DLD1 (cell line): ENCODE data around the gene SPPL3.

Experiments
- in situ Hi-C: cut with HindIII; loops from 2 replicates; pipeline ENCODE4 v1.10.0; 2017; ENCODE audit warnings: low sequenced_read_pairs

SPPL3 gene

GRCh38 chr12:120879102-120879501, 25.1 kb downstream of the SPPL3 start:
- in situ Hi-C loops: no loop called here

DNA sequence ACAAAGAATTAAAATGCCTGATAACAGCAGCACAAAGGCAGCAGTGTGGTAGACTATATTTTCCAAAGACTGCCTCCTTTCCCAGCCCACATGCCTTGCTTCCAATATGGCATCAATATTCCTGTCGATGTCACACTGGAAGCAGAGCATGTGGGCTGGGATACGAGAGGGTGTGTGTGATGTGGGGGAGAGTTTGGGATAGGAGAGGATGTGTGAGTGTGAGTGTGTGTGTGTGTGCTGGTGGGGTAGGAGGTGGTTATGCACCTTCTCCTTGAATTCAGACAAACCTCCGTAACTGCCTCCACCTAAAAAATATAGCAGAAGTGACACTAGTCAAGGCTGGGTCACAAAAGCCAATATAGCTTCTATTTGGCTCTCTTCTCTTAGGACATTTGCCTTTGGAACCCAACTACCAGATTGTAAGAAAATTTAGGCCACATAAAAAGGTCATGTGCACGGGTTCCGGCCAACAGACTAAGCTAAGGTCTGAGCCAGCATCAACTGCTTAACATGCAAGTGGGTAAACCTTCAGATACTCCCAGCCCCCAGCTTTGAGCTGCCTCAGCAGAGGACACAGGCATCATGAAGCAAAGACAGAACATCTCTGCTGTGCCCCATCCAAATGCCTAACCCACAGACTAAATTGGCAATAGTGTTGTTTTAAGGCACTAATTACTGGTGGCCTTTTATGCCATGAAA, 29.5 kb downstream of the SPPL3 start:
- in situ Hi-C loops: no loop called here

DNA sequence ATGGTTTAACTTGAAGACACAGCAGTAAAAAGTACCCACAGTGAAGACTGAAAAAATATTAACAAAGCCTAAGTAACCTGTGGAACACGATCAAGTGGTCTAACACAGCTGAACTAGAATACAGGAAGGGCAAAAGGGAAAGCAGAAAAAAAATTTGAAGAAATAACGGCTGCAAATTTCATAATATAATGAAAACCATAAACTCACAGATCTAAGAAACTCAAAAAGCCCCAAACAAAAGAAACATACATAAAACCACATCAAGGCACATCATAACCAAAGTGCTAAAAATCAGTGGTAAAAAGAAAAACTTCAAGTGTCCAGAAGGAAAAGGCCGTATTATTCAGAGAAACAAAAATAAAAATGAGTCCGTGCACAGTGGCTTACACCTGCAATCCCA, 30.9 kb downstream of the SPPL3 start:
- in situ Hi-C loops: no loop called here

- in situ Hi-C loops: no loop called here
These were observed 31.7 kb downstream of the SPPL3 start for GRCh38 chr12:120872487-120872886.

DNA sequence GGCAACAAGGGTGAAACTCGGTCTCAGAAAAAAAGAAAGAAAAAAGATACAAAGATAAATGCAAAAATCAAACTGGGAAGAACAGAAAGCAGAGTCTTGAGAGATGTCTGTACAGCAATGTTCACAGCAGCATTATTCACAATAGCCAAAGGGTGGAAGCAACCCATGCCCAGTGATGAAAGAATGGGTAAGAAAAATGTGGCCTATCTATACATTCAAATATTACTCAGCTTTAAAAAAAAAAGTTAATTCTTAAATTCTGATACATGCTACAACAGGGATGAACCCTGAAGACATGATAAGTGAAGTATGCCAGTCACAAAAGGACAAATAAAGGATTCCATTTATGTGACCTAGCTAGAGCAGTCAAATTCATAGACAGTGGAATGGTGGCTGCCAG, 33.7 kb downstream of the SPPL3 start:
- in situ Hi-C loops: no loop called here

DNA sequence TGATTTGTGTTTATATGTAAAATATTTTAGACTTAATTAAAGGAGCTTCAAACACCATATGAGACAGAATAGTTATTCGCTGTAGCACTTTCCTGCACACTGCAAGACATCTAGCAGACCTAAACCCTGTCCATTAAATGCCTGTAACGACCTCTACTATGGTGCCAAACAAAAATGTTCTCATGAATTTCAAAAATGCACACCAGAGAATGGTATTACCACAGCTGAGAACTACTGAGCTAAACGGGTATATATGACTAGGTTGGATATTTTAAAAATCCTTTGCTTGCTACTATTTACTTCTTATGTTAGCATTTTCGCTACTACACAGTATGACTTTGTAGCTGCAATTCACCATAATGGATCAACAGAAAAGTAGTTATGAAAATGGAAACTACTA, 34.8 kb downstream of the SPPL3 start:
- in situ Hi-C loops: no loop called here

DNA sequence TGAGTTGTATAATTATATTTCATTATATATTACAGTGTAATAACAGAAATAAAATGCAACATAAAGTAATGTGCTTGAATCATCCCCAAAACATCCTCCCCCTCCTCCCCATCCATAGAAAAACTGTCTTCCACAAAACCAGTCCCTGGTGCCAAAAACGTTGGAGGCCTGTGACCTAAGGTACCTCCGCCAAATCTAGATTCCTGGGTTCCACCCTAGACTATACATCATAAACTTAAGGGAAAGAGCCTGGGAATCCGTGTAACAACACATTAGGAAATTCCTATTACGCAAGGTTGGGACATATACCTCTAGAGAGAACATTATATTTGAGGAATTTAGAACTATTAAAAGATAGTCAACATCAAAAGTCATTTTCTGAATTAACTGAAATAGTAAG, 38.0 kb downstream of the SPPL3 start:
- in situ Hi-C loops: no loop called here

GRCh38 chr12:120865098-120865497, 39.1 kb downstream of the SPPL3 start:
- in situ Hi-C loops: no loop called here

DNA sequence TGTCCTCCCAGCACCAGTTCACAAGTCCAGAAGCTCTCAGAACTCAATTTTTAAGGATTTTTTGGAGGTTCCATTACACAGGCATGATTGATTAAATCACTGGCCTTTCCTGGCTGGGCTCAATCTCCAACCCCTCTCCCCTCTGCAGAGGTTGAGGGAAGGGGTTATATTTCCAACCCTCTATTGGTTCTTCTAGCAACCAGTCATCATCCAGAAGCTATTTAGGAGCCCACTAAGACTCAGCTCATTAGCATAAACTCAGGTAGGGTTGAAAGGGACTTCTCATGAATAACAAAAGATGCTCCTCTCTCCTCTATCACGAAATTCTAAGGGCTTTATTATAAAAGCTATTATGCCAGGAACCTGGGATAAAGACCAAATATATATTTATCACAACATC, 41.5 kb downstream of the SPPL3 start:
- in situ Hi-C loops: no loop called here

- in situ Hi-C loops: no loop called here
These were observed 42.9 kb downstream of the SPPL3 start for GRCh38 chr12:120861074-120861795.

GRCh38 chr12:120858306-120859088, 45.7 kb downstream of the SPPL3 start:
- in situ Hi-C loops: no loop called here

GRCh38 chr12:120856980-120857379, 47.2 kb downstream of the SPPL3 start:
- in situ Hi-C loops: no loop called here

GRCh38 chr12:120855823-120856588, 48.2 kb downstream of the SPPL3 start:
- in situ Hi-C loops: no loop called here

DNA sequence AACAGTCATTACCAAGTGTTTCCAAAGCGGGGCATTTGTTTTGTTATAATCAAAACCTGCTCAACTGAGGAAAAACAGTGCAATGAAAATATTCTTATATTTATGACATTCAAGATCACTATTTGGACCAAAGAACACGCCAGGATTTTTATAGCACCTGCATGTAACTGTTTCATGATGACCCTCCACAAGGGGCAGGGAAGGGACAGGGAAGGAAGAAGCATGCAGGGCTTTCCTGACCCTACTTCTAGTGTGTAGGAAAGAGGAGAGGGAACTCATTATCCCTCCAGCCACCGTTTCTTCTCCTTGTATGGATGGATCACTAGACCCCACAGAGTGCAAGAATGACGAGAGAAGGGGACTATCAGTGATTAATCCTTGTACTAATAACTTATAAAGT, 49.4 kb downstream of the SPPL3 start:
- in situ Hi-C loops: no loop called here

DNA sequence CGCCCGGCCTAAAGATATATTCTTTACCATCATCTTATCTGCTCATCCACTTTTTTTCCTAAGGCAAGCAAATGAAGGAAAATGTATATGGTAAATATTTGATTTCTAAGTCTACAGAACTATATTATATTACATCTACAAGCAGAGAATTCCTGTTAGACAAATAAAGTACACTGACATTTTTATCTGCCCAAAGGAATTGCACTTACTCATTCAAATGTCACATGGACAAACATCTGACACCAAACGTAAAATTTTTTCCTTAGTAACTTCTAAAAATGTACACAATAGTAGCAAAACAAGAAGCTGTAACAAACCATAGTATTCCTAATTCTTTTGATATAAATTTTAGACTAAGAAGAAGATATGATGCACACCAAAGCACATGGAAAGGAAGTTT, 51.0 kb downstream of the SPPL3 start:
- in situ Hi-C loops: no loop called here

GRCh38 chr12:120851944-120852343, 52.2 kb downstream of the SPPL3 start:
- in situ Hi-C loops: no loop called here

DNA sequence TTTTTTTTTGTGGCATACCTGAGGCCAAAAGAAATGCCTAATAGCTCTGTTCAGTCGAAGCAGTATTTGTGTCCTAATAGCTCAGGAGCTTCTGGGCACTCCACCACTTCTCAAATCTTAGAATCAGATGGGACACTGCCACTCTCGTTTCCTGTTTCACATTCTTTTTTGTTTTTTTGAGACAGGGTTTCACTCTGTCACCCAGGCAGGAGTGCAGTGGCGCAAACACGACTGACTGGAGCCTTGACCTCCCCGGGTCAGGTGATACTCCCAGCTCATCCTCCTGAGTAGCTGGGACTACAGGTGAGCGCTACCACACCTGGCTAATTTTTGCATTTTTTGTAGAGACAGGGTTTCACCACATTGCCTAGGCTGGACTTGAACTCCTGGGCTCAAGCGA, 52.7 kb downstream of the SPPL3 start:
- in situ Hi-C loops: no loop called here

DNA sequence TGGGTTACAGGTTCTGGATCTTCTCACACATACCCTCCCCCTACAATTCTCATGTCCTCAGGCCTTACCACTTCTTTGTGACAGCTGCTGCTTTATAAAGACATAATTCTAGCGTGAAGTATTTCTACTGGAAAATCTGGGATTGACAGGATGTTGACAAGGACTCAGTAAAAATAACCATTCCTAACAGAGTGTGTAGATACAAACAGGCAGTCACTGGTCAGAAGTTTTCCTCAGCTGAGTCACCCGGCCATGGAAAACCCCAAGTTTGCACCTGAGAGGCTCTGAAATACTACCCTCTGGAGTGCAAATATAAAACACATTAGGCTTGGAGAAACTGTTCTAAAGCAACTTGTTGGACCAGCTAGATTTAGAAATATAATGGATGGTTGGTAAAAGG, 54.4 kb downstream of the SPPL3 start:
- in situ Hi-C loops: no loop called here

- in situ Hi-C loops: no loop called here
These were observed 56.3 kb downstream of the SPPL3 start for GRCh38 chr12:120847814-120848213.

DNA sequence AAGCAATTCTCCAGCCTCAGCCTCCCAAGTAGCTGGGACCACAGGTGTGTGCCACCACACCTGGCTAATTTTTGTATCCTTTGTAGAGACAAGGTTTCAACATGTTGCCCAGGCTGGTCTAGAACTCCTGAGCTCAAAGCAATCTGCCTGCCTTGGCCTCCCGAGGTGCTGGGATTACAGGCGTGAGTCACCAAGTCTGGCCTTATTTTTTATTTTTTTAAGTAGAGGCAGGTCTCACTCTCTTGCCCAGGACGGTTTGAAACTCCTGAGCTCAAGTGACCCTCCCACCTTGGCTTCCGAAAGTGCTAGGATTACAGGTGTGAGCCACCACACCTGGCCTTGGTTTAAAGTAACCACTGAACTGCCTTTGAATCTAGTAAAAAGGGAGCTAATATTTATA, 56.8 kb downstream of the SPPL3 start:
- in situ Hi-C loops: no loop called here

- in situ Hi-C loops: no loop called here
These were observed 57.4 kb downstream of the SPPL3 start for GRCh38 chr12:120846721-120847120.
